ENCODE measurements around the gene FADS2.

Gene FADS2

DNA sequence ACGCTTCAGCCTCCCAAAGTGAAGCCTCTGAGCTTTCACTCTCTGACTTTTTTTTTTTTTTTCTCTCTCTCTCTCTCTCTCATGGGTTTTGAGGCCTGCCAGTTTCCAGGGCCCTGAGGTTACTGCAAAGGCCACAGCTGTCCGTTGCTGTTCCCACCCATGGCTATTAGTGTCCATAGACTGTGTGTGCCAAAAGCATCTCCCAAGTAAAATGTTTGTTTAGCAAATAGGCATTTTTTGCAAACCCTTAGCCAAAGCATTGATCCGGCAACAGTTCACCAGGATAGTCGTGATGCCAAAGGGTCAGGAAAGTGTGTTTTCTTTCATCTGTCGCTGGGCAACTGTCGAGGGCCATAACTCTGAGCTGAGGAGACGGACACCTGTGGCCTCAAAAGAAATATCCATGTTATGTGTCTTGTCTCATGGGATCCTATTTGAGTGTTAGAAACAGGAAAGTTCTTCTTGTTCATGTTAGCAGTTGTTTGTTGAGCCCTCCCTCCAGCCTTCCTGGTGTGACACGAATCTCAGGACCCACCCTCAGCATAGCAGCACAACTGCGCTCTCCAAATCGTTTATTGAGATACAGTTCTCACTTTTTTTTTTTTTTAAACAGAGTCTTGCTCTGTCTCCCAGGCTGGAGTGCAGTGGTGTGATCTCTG, 18.4 kb downstream of the FADS2 start:
- DNase-seq (ENCODE audit: low read depth), result no peak
- TF ChIP-seq, protein P1, sequence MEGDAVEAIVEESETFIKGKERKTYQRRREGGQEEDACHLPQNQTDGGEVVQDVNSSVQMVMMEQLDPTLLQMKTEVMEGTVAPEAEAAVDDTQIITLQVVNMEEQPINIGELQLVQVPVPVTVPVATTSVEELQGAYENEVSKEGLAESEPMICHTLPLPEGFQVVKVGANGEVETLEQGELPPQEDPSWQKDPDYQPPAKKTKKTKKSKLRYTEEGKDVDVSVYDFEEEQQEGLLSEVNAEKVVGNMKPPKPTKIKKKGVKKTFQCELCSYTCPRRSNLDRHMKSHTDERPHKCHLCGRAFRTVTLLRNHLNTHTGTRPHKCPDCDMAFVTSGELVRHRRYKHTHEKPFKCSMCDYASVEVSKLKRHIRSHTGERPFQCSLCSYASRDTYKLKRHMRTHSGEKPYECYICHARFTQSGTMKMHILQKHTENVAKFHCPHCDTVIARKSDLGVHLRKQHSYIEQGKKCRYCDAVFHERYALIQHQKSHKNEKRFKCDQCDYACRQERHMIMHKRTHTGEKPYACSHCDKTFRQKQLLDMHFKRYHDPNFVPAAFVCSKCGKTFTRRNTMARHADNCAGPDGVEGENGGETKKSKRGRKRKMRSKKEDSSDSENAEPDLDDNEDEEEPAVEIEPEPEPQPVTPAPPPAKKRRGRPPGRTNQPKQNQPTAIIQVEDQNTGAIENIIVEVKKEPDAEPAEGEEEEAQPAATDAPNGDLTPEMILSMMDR (IDR thresholded peaks at IDR 0.05; ENCODE audit: insufficient read depth, low read depth, low read length, missing control alignments), result no peak
- no peak overlapping the region for H3K4me3 ChIP-seq (ENCODE audit: low read length)

DNA sequence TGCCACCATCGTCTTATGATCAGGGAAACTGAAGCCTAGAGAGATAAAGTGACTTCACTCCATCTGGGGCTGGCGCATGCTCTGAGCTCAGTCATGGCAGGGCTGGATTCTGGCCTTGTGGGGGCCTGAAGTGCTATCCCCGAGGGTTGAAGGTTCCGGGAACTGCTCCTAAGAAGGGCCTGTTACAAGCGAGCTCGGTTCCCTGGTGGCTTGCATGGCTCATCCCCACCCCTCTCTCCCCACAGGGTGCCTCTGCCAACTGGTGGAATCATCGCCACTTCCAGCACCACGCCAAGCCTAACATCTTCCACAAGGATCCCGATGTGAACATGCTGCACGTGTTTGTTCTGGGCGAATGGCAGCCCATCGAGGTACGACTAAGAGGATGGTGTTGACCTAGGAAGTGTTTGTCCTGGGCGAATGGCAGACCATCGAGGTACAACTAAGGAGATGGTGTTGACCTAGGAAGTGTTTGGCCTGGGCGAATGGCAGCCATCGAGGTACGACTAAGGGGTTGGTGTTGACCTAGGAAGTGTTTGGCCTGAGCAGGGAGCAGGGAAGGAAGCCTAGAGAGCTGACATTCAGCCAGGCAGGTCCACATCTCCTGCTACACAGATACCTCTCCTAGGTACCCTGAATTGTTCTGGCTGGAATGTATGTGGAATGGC, 19.9 kb downstream of the FADS2 start:
- TF ChIP-seq, protein P1 (IDR thresholded peaks at IDR 0.05; ENCODE audit: insufficient read depth, low read depth, low read length, missing control alignments), result no peak
- no peak for DNase-seq (ENCODE audit: low read depth)
- H3K4me3 ChIP-seq (ENCODE audit: low read length), result no peak overlapping the region

DNA sequence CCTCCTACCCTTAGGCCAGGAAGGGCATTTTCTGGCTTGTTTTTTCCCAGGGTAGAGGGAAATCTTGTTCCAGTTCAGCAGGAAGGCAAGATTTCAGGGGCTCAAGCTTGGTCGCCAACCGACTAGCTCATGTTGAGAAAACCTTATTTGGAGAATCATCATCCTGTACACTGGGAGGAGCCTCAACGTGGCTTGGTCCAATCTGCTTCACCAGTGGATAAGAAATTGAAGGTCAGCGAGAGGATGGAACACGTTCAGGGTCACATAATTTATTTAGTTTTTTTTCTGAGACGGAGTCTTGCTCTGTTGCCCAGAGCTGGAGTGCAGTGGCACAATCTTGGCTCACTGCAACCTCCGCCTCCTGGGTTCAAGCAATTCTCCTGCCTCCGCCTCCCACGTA, 20.5 kb downstream of the FADS2 start:
- DNase-seq (ENCODE audit: low read depth), result no peak
- no peak overlapping the region for H3K4me3 ChIP-seq (ENCODE audit: low read length)
- TF ChIP-seq, protein P1 (IDR thresholded peaks at IDR 0.05; ENCODE audit: insufficient read depth, low read depth, low read length, missing control alignments), result no peak

DNA sequence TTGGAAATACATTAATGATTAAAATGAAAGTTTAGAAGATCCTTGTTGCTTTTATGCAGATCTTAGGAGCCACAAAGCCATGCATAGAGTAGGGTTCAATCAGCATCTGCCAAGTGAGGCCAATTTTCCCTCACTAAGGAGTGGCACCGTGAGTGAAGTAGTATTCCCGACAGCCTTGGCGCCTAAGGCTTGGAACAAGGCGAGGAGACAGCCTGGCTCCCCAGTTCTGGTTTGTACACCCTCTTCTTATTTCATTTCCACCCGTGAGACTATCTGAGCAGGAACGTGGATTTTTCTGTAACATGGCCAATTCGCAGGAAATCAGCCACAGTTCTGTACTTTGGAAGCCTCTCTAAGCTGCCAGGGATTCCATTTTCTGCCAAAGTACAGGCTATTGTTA, 22.6 kb downstream of the FADS2 start:
- no peak for DNase-seq (ENCODE audit: low read depth)
- TF ChIP-seq, protein P1 (IDR thresholded peaks at IDR 0.05; ENCODE audit: insufficient read depth, low read depth, low read length, missing control alignments), result no peak
- no peak overlapping the region for H3K4me3 ChIP-seq (ENCODE audit: low read length)

DNA sequence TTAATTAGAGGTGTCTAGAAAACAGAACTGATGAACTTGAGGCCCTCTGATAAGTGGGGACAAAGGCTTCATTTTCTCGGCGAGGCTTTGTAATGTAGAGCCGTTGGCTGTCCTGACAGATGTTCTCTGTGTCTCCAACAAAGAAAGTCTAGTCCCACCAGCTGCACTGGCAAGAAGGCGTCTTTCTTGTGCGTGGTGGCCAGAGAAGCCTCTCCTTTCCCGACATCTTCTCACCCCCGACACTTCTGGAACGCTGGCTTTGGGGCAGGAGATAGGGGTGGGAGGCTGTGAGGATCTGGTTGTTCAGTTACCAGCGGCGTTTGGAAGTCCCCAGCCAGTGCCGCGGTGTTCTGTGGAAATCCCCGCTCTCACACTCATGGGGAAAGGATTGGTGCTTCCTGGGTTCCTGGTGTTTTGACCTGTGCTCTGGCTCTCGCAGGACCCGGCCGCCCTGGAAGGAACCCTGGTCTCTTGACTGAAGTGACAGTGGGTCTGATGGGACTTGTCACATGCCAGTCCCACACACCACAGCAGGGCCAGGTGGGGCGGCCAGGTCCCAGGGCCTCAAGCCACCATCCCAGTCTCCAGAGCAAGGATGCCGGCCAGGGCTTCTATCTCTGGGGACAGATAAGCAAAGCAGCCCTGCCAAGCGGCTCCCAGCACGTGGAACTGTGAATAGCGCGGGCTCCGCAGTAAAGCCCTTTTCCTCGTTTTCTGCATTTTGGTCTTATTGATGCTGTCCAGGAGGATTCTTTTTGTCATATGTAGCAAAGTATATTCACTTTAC, 23.2 kb downstream of the FADS2 start:
- no peak for DNase-seq (ENCODE audit: low read depth)
- TF ChIP-seq, protein P1 (IDR thresholded peaks at IDR 0.05; ENCODE audit: insufficient read depth, low read depth, low read length, missing control alignments), result no peak
- H3K4me3 ChIP-seq (ENCODE audit: low read length), result no peak overlapping the region

DNA sequence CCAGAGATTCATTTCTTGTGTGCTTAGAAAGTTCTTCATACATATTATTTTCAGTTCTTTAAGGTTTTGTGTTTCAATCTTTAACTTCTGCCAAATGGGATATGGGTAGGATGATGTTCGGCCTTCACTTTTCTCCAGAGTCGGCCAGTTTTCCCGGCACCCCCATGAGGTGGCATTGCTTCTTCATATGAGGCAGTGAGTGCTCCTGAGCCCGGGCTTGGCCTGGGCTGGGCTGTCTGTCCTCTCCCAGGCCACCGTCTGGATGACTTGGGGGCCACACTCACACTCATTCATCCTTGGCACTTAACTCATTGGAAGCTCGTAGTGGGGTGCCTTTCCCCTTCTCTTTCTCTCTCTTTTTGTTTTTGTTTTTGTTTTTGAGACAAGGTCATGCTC, 23.8 kb downstream of the FADS2 start:
- no peak for DNase-seq (ENCODE audit: low read depth)
- no peak overlapping the region for H3K4me3 ChIP-seq (ENCODE audit: low read length)
- TF ChIP-seq, protein P1 (IDR thresholded peaks at IDR 0.05; ENCODE audit: insufficient read depth, low read depth, low read length, missing control alignments), result no peak
